Measurements from ENCODE around the gene RUSC1. TPM values are rescaled to one million over a fixed set of nuclear protein-coding genes. Genes with fewer than 3 reads are reported as not detected.

Gene RUSC1
- total RNA-seq, 1 donor from 2014 or later: 38.3 TPM

Other genes starting within 250 kb of the RUSC1 start
- 1.6 and 1.7 TPM in 2 replicates for gene EFNA3, start 242.1 kb upstream of the RUSC1 start, total RNA-seq
- gene EFNA1, start 193.0 kb upstream of the RUSC1 start, total RNA-seq: 126 and 166 TPM in 2 replicates
- gene SLC50A1, start 185.0 kb upstream of the RUSC1 start, total RNA-seq: 26.6 and 28.7 TPM in 2 replicates
- 36.4 and 74.9 TPM in 2 replicates for gene DPM3, start 180.4 kb upstream of the RUSC1 start, total RNA-seq
- gene KRTCAP2, start 147.6 kb upstream of the RUSC1 start, total RNA-seq: 207 and 241 TPM in 2 replicates
- gene TRIM46, start 147.0 kb upstream of the RUSC1 start, total RNA-seq: 7.1 and 9.1 TPM in 2 replicates
- 51.5 and 58.1 TPM in 2 replicates for gene THBS3, start 113.0 kb upstream of the RUSC1 start, total RNA-seq
- 79.3 and 84.3 TPM in 2 replicates for gene MTX1, start 112.2 kb upstream of the RUSC1 start, total RNA-seq
- gene ENTREP3, start 65.4 kb upstream of the RUSC1 start, total RNA-seq: 13.2 and 24.8 TPM in 2 replicates
- gene SCAMP3, start 58.5 kb upstream of the RUSC1 start, total RNA-seq: 93.8 and 108 TPM in 2 replicates
- gene CLK2, start 47.4 kb upstream of the RUSC1 start, total RNA-seq: 21.7 and 24.2 TPM in 2 replicates
- gene HCN3, start 43.4 kb upstream of the RUSC1 start, total RNA-seq: 2.8 and 3.8 TPM in 2 replicates
- not detected in 2 replicates for gene PKLR, start 19.5 kb upstream of the RUSC1 start, total RNA-seq
- 248 and 271 TPM in 2 replicates for gene FDPS, start 12.0 kb upstream of the RUSC1 start, total RNA-seq
- 19.5 and 25.3 TPM in 2 replicates for gene ASH1L, start 241.9 kb downstream of the RUSC1 start, total RNA-seq

Data from kidney epithelial cell (primary cell).